Stimulated activated CD4-positive, alpha-beta T cell treated with anti-CD3 and anti-CD28 coated beads, TNF-alpha, amount 100 ng/mL, for 1 hour (primary cell): Measurements from ENCODE around the gene NSD1.
"Not testable (repeated sequence)": the region's sequence is repeated elsewhere in the genome, so short reads cannot be mapped to it uniquely, and the experiment has no call there.

Source experiments
- DNase-seq, 3 donors: peaks; one replicate each; pipeline ENCODE4 v3.0.0-alpha.2; 2020; ENCODE audit warnings: low read depth in 3 of 3, low spot score in 1 of 3

Gene NSD1

DNA sequence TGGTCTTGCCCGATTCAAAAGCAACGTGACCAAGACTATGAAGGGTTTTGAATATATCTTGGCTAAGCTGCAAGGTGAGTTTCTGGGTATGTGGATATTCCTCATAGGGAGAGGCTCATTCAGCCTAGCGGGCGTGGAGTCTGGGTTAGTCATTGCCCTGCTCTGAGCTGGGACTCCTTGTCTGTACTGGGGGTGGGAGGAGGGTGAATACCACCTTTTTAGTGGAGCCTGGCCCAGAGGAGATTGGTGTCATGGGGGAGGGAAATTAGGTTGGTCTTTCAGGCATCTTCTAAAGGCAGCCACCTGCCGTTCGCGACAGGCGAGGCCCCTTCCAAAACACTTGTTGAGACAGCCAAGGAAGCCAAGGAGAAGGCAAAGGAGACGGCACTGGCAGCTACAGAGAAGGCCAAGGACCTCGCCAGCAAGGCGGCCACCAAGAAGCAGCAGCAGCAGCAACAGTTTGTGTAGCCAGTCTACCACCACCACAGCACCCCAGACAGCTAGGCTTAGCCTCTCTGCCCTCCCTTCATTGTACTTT is 172.6 kb downstream of the NSD1 start:
- DNase-seq, result not testable (repeated sequence)

GRCh38 chr5:177306674-177307543 is 173.3 kb downstream of the NSD1 start:
- DNase-seq, result no peak

GRCh38 chr5:177307544-177308363 is 174.2 kb downstream of the NSD1 start:
- no peak for DNase-seq

- no peak for DNase-seq
Observed at GRCh38 chr5:177308740-177309139, 175.2 kb downstream of the NSD1 start.

GRCh38 chr5:177309351-177310191 is 176.0 kb downstream of the NSD1 start:
- DNase-seq, result peak; percentile 41 to 51 (median 47)

GRCh38 chr5:177310332-177310731 is 176.8 kb downstream of the NSD1 start:
- no peak for DNase-seq

GRCh38 chr5:177310757-177311391 is 177.3 kb downstream of the NSD1 start:
- DNase-seq, result no peak

- DNase-seq, result no peak
Observed at GRCh38 chr5:177311392-177311722, 177.8 kb downstream of the NSD1 start.

- peak; percentile 82 to 90 (median 83) for DNase-seq
Observed at GRCh38 chr5:177311723-177312648, 178.4 kb downstream of the NSD1 start, which contains the start of gene MXD3. TSS of gene MXD3 (minus strand) at chr5:177311898. CDS start at chr5:177311830, 68 bp downstream.

DNA sequence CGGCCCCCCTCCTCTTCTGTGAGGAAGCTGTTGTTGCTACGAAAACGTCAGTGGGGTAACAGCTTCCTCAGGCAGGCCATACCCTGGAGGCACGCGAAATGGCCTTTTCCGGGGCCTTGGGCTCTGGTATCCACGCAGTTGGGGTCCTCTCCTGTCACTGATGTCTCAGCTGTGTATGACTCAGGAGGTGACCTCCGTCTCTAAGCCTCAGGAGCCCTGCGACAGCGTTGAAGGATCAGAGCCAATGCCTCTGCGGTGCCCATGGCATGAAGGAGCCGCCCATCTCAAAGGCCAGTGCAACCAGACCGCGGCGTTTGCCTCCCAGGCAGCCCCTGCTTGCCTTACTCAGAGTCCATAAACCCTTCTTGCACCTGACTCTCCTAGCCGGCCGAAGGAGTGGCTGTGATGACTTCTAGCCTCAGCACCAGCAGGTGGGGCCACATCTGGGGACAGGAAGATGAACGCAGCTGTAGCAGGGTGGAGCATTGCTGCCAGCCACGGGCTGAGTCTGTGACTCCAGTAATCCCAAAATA is 179.1 kb downstream of the NSD1 start:
- no peak for DNase-seq

GRCh38 chr5:177313561-177314259 is 180.1 kb downstream of the NSD1 start:
- DNase-seq, result no peak

DNA sequence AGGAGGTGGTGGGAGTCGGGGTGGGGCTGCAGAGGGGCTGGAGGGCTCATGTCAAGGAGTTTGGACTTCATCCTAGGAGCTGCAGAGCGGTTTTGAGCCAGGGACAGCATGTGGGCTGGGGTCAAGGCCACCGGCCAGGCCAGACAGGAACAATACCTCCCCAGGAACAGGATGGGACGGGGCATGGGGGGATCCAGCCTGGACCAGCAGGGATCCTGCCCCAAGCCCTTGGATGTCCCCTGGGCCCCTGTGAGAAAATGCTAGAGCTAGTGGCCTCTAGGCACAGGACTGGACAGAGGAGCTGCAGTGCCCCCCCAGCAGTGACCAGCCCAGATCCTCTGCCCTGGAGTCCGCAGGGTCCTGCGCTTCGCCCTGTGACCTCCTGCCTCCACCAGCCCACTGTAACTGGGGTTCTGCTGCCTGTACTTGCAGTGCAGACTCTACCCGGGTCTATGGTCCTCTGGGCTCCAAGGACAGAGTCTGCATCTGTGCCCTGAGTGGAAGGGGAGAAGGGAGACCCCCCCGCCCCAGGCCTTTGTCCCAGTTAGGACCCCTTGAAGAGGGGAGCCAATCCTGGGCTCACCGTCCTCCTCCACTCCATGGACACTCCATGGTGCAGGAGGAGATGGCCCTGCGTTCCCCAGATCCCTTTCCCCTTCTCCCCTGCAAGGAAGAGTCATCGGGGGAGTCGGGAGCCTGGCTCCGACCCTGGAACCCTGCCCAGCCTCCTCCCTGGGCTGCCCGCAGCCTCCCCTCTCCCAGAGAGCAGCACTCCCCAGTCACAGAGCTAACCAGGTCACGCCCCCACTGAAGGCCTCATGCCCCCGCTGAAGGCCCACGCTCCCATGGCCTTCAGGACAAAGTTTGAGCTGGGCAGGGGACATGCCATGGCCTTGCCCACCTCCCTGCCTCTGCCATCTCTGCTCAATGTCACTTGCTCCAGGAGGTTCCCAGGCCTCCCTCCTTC is 181.1 kb downstream of the NSD1 start:
- DNase-seq, result no peak

DNA sequence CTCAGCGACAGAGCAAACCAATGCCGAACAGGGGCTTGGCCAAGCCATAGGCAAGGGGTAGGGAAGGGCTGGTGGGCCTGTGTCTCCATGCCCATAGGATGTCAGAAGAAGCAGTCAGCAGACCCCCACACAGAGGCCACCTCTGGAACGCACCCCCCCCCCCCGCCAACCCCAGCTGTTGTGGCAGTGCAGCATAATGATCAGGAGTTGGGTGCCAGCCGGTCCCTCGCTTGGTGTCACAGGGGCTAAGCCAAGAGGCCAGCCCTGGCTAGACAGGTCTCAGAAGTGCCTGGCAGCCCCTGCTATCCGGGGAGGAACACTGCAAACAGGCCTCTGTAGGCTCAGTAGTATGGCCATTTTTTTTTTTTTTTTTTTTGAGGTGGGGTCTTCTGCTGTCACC is 181.8 kb downstream of the NSD1 start:
- no peak for DNase-seq

GRCh38 chr5:177316005-177316404 is 182.4 kb downstream of the NSD1 start:
- DNase-seq, result no peak

DNA sequence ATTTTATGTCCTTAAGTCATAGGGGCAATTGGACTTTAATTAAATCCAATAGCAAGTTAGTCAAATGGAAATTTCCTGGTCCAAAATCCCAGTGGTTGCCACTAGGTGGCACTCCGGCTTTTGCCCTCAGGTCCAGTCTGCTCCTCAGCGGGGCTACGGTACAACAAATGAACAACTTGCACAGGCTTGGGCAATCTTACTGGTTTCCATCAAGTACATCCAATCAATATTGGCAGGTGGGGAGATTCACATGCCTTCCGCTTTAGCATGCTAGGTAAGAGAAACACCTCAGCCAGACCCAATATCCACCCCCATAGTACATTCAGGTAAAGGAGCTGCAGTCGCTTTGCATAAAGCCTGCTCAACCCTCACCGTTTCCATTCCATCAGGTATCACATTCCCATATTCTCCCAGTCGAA is 184.4 kb downstream of the NSD1 start:
- peak in 2 of 3 donors; percentile 43 to 58 for DNase-seq

DNA sequence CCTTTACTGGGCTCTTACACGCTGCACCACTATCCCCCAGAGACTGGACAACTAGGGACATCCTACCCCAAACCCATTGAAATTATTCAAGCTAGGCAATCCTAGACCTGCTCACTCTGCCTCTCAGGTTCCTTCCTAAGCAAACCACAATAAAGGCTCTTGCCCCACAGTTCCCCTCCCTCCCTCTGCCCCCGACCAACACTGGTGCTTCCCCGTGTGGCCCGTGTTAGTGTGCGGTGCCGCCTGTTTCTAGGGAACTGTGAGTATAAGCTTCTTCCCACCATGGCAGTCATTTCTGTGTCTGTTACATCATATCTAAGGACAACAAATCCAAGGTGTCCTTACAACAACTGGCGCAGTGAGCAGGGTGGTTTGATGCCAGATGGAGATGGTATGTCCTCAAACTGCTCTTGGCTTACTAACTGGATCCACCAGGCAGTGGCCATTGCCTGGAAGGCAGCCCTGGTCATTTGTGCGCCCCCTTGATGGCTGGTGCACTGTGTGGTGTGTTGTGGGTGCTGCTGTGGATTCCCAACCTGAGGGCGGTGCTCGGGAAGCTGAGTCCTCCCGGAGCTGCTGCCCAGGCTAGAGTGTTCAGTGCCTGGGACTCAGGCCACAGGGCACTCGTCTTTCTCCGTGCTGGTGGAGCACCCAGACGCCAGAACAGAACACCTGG is 186.5 kb downstream of the NSD1 start:
- no peak for DNase-seq

DNA sequence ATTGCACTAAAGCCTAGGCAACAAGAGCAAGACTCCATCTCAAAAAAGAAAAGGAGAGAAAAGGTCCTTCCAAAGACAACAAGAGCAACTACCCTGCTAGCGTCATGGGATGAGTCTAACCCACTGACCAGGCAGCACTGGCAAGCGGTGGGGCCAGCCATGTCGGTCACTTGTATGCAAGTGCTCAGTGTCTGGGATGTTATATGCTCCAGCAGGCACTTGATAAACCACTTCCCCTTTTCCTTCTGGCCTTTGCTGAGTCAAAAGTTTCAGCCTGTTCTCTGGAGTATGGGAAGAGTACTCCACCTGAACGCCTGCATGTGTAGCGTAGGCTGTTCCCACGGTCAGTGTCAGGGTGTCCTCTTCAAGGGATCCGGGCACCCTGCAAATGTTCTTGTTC is 187.3 kb downstream of the NSD1 start:
- no peak for DNase-seq
